GM20000 (cell line): Measurements from ENCODE around the gene MRFAP1.

Source experiments
- DNase-seq: peaks from one replicate; pipeline ENCODE4 v3.0.0; 2012; ENCODE audit warnings: low spot score
- TF ChIP-seq, protein P1 (sequence below): IDR thresholded peaks from 2 replicates; pipeline ENCODE4 v1.5.1; 2012; ENCODE audit warnings: mild to moderate bottlenecking, control low read depth; ENCODE audit errors: extremely low read depth, missing control alignments

Gene MRFAP1

GRCh38 chr4:6640292-6641163, at the start of gene MRFAP1:
Gene MRFAP1, plus strand, starts transcription at chr4:6640685. Its CDS starts 178 bp downstream, at chr4:6640863.
- peak; percentile 94 for DNase-seq
- TF ChIP-seq, protein P1, sequence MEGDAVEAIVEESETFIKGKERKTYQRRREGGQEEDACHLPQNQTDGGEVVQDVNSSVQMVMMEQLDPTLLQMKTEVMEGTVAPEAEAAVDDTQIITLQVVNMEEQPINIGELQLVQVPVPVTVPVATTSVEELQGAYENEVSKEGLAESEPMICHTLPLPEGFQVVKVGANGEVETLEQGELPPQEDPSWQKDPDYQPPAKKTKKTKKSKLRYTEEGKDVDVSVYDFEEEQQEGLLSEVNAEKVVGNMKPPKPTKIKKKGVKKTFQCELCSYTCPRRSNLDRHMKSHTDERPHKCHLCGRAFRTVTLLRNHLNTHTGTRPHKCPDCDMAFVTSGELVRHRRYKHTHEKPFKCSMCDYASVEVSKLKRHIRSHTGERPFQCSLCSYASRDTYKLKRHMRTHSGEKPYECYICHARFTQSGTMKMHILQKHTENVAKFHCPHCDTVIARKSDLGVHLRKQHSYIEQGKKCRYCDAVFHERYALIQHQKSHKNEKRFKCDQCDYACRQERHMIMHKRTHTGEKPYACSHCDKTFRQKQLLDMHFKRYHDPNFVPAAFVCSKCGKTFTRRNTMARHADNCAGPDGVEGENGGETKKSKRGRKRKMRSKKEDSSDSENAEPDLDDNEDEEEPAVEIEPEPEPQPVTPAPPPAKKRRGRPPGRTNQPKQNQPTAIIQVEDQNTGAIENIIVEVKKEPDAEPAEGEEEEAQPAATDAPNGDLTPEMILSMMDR: no peak

GRCh38 chr4:6591313-6591712, 49.2 kb upstream of the MRFAP1 start:
- TF ChIP-seq, protein P1: no peak
- DNase-seq: peak; percentile 57

- no peak for DNase-seq
- TF ChIP-seq, protein P1: no peak
These were observed 48.7 kb upstream of the MRFAP1 start for GRCh38 chr4:6591781-6592180.

- DNase-seq: no peak
- TF ChIP-seq, protein P1: no peak
These were observed 47.5 kb upstream of the MRFAP1 start for GRCh38 chr4:6592804-6593563.

DNA sequence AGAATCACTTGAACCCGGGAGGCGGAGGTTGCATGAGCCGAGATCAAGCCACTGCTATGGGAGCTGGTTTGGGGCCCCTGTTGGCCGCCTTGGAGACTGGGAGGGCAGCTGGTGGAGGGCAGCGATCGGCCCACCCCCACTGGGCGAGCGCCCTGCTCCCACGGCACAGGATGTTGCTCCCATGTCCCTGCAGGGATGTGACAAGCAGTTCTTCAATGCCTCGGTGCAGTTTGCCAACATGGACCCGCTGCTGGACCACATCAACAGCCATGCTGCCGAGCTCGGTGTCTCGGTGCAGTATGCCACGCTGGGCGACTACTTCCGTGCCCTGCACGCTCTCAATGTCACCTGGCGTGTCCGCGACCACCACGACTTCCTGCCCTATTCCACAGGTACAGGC, 46.1 kb upstream of the MRFAP1 start:
- TF ChIP-seq, protein P1: no peak
- no peak for DNase-seq

GRCh38 chr4:6594826-6595355, 45.6 kb upstream of the MRFAP1 start:
- DNase-seq: no peak
- TF ChIP-seq, protein P1: no peak
